GM04504 (cell line): Measurements from ENCODE around the gene SNX25.

ENCODE experiments used
- DNase-seq: peaks from one replicate; pipeline ENCODE4 v3.0.0-alpha.2; 2012; ENCODE audit warnings: low read depth

SNX25 gene

DNA sequence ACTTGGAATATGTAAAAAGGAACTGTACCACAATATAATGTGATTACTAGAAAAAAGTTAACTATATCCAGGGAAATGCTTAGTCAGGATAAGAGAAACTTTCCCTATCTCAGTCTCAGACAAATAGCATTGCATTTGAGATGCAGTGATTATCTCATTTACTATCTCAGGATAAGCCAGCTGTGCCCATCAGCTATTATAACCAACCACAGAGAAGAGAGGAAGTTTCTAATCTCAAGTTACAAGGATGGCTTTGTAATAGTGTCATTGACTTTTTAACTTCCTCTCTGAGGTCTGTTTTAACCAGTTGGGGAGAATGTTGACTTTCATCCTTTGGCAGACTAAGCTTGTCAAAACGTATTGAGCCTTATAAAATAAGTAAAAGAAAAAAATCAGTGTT lies 56.5 kb downstream of the SNX25 start:
- no peak for DNase-seq

DNA sequence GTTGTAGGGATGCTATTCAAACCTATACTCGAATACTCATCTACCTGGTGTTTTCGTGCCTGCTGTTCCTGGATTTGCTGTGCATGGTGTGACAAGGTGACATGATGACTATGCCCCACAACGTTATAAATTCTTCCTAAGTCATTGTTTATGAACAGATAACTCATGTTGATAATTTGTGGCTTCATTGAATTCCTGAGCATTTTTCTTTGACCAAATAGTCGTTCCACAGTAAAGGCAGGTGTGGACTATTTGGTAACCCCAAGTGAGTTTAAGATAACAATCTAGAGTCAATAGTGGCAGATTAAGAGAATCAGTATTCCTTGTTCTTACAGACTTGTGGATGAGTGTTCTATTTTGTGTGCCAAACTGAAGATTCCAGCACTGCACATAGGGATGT lies 59.9 kb downstream of the SNX25 start:
- no peak for DNase-seq

DNA sequence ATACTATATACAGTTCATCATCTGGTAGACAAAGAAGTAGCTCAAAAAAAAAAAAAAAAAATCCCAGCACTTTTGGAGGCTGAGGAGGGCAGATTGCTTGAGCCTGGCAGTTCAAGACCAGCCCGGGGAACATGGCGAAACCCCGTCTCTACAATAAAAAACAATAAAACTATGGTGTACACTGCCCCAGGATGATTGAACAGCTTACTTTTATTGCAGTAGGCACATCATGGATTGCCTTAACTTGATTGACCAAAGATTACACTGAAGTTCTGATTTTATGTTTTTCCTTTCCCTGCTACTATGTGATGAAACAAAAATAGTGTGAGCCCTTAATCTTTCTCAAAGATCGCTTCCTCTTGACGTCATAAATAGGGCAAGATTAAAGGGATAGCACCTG lies 60.6 kb downstream of the SNX25 start:
- DNase-seq, result no peak

DNA sequence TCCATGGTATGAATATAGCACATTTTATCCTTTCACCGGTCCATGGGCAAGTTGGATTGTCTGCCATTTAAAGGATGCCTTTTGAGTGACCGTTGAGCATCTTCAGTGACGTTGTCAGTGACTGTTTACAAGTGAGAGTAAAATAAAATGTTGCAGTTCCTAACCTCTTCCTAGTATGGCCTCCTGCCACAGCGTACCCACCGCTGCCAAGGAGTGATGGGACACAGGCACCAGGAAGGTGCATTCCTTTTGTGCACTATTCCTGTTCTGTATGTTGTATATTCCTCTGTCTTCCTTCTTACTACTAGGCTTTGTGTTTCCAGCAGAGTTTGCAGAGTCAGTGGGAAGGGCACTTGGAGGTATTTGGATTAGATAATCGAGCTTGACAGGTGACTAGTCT lies 61.5 kb downstream of the SNX25 start:
- DNase-seq, result no peak

DNA sequence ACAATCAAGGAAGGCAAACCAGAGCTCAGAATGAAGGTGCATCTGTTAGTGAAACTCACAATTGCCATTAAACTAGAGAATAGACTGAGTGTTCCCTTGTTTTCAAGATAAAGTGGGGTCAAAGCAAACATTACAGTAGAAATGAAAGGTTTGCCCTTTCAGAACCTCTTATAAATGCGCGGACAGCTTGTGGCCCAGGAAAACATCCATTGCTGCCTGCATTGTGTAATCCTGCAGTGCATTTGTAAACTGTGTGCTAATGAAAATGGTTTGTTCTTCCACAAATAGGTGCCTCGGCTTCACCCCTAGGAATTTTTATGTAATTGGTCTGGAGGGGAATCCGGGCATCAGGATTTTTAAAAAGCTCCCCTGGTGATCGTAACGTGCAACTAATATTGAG lies 62.8 kb downstream of the SNX25 start:
- DNase-seq, result no peak

DNA sequence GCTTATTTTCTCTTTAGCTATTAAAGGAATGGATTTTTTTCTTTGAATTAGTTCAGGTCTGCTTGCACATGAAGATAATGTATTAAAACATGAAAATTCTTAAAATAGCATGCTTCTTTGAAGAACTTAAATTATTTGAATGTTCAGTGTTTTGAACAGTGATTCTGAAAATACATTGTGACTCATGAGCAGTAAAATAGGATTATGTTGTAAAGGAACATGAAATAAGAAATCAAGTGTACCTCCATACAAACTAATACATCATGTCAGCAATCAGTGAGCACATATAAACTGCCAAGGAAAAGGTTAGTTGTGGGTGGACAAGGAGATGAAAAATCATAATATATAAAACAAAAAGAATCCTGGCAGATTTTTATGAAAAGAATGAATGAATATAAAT lies 66.1 kb downstream of the SNX25 start:
- no peak for DNase-seq

DNA sequence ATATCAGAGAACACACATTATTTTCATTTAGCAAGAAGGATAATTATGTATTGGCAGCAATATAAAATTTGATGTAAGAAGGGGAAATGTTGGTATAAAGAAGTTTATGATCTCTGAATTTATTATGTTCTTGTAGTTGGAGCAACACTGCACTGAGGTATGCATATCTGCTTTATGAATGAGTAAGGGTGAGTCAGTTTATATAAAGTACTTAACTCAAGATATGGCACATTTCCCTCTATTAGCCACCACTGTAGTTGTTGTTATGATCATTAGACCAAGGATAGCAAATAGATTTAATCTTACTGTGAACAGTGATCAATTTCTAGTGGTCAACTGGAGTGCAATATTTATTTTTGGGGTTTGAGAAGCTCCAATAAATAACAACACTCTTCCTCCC lies 66.6 kb downstream of the SNX25 start:
- no peak for DNase-seq

DNA sequence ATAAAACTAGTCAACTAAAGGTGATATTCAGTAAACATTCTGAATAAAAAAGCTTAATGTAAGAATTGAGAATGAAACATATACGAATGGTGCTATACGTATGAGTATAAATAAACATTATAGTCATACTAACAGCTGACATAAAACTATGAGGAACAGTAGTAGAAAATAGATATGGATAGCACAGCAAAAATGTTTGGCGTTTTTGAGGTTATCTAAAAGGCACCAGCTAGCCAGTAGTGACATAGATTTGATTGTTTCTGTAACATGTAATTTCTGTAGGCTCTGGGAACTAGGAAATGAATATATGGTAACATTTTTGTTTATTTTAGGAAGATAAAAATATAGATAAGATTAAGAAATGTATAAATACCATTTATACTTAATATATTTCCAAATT lies 69.3 kb downstream of the SNX25 start:
- no peak for DNase-seq

DNA sequence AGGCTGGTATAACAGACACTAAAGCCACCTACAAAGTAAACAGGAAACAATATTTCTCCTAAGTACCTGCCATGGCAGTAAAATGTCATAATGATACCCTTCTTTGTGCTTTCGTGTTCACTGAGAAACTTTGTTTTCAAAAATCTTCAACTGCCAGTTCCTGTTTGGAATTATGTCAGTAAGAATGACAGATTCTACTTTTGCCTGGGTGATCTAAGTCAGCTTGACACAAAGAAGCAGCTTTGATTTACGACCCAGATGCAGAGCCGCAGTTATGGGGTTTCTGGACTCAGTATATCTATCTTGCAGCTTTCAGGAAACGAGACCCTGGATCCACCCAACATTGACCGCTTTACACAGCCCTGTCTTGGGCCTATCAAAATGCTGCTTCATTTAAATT lies 71.2 kb downstream of the SNX25 start:
- DNase-seq, result no peak

DNA sequence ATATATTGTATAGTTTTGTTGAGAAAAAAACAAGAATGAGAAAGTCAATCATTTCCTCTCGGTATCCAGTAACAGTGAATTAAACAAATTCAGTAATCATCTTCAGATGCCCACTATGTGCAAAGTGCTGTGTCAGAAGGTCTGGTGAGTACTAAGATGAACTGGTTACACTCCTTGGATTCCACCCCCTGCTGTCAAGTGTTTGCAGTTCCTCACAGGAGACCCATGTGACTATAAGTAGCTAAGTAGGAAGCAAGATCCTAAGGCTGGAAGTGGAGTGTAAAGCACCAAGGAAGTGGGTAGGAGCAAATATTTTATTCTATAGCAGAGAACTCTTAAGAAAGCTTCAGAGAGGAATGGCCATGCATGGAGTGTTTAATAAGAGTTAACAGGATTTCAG lies 73.6 kb downstream of the SNX25 start:
- DNase-seq, result no peak

DNA sequence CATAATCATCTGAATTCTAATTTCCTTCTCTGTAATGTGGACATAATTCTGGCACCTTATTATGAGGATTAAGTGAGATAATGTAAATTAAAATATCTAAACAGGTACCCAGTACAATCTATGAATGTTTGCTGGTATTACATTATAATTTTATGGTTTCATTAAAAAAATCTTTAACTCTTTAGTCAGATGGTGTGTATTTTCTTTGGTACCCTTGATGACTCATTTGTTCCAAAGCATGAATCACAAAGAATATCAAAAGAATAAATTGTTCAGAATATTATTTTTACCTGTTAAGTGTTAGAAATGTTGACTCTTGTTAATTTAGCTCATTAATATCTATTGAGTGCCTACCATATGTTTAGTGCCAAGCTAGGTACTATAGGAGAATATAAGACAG lies 74.3 kb downstream of the SNX25 start:
- no peak for DNase-seq

DNA sequence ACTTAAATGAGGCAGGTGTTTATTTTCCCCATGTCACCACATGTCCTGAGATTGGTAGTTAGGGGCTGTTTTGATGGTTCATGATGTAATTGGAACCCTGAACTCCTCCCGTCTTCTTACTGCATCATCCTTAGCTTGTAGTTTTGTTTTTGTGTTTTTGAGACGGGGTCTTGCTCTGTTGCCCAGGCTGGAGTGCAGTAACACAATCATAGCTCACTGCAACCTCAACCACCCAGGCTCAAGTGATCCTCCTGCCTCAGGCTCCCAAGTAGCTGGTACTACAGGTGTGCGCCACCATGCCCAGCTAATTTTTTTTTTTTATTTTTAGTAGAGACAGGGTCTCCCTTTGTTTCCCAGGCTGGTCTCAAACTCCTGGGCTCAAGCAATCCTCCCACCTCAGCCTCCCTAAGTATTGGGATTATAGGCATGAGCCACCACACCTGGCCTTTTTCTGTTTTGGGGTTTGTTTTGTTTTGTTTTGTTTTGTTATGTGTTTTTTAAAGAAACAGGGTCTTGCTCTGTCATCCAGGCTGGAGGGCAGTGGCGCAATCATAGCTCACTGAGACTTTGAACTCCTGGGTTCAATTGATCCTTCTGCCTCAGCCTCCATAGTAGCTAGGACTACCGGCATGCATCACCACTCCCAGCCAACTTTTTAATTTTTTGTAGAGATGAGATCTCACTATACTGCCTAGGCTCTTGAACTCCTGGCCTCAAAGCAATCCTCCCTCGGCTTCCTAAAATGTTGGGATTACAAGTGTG lies 76.4 kb downstream of the SNX25 start:
- no peak for DNase-seq

DNA sequence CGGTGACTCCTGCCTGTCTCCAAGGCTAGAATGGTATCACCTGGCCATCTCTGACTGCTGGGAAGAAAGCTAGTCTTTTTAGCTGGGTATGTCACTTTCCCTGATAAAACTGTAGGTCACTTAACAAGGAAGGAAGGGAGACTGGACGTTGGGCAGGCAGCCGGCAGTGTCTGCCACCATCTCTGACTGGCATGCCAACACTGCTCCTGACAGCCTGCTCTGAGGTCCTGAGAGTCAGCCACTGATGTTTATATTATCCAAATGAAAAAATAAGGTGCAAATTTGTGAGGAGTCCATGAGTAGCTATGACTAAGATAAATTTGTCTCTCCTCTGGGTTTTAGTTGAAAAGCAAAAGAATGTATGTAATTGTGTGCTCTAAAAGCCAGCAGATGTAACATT lies 77.2 kb downstream of the SNX25 start:
- DNase-seq, result no peak

DNA sequence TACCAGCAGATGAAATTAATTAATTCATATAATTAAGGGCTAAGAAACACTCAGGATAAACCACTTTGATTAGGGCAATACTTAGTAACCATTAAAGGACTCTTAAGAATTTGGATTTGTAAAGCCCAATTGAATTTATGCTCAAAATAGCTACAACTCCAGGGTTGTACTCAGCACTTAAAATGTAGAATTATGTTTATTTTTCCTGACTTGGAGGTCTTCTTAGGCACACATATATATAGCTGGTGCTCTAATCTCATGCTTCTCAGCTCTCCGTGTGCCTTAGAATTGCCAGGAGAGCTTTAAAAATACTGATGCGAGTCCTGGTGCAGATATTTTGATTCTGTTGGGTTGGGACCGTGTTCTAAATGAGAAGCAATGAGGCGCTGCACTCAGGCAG lies 77.6 kb downstream of the SNX25 start:
- DNase-seq, result no peak

DNA sequence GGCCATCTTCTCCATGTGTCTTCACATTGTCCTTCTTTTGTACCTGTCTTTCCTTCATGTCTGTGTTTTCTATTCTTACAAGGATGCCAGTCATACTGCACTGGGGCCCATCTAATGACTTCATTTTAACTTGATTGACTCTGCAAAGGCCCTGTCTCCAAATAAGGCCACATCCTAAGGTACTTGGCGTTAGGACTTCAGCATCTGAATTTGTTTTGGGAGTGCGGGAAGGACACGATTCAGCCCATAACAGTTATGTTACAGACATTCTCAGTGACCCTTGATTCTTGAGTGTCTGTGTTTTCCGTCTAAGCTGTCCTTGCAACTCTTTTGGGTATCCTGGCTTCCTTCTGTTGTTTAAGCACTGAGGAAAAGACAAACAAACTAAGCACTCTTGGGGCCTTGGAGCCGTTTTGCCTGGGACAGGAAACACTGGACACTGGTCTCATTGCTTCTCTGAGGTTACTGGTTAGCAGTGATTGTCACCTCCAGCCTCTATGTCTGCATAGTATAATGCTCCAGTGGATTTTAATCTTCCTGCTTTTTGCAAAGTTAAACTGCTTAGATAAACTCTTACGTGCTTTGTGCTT lies 80.7 kb downstream of the SNX25 start:
- no peak for DNase-seq

DNA sequence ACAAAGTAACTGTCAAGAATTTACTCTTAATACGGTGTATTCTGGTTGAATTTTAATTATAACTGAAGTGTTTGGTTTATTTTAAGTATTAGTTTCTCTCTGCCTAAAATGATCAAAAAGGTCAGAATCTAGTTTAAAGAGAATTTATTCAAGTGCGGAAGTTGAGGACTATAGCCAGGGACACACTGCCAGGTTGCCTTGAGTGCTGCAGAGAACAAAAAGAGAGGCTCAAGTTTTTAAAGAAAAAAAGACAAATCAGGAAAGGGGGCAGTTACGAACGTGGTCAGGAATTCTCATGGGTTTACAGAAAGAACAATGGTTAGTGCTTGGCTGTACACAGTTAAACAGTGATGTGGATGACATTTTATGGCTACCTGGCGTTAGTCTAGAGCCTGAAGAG lies 81.3 kb downstream of the SNX25 start:
- DNase-seq, result no peak

DNA sequence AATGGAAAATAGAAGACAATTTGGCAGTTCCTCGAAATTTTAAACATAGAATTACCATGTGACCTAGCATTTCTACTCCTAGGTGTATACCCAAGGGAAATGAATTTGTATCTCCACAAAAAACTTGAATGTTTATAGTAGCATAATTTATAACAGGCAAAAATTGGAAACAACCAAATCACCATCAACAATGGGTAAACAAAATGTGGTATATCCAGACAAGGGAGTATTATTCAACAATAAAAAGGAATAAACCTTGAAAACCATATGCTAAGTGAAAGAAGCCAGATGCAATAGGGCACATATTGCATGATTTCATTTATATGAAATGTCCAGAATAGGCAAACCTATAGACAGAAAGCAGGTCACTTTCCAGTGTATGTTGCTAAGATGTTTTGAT lies 83.8 kb downstream of the SNX25 start:
- no peak for DNase-seq

DNA sequence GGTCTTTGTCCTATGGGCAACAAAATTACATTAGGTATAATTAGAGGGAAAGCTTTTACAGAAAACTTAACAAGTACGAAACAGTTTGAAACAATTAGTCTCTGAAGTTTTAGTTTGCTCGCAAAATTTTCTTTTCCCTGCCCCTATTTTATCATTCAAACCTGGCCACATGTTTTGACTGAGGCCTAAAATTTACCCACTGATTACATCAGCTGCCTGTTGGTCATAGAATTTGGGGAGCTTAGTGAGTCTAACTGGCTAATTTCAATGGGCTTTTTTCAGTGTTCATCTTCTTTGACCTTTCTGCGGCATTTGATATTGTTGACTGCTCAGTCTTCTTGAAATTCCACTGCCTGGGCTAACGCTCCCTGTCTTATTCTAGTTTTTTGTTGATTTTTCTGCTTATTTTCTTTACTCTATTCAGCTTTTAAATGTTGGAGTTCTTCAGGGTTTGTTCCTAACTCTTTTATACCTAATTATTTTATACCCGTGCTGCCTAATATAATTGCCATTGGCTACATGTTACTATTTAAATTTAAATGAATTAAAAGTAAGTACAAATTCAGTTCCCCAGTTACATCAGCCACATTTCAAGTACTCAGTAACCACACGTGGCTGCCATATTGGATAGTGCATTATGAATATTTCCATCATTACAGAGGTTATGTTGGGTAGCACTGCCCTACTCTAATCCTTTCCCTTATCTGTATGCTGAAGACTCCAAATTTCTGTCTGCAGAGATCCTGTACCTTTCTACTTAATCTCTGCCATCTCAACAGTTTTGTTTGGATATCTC lies 87.5 kb downstream of the SNX25 start:
- no peak for DNase-seq

DNA sequence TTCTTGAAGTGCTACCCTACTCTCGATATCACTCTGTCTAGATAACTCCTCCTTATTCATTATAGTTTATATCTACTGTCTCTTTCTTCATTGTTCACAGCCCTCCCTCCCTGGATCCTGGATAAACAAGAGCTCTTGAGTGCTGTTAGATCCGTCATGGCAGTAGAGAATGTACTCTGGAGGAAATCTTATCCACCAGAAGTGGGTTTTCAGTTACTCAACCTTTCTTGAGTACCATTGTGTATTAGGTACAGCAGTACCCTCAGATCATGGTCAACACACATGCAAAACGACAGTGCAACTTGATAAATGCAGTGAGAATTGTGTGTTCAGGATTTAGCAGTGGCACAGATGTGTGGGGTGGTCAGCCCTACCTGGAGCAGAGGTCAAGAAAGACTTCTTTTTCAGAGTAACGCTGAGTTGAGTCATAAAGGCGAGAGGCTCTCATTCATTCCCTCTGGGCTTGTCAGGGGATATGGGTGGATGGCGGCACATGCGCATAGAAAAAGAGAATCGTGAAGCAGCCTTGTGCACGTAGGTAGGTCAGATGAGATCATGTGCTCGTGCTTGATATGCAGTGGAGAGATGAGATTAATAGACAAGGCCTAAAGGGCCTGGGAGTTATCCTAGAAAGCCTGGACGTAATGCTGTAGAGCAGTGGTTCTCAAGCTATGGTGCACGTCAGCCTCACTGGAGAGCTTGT lies 89.5 kb downstream of the SNX25 start:
- DNase-seq, result no peak

DNA sequence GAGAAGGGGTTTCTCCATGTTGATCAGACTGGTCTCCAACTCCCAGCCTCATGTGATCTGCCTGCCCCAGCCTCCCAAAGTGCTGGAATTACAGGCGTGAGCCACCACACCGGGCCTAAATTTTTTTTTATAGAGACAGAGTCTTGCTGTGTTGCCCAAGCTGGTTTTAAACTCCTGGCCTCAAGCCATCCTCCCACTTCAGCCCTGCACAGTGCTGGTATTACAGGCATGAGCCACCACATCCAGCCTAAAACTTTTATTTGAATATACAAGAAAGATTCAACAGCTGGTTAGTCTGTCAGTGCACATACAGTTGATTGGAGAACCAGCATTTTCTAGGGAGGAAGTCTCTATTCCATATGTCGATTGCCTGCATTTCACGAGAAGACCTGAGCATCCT lies 95.1 kb downstream of the SNX25 start:
- no peak for DNase-seq

DNA sequence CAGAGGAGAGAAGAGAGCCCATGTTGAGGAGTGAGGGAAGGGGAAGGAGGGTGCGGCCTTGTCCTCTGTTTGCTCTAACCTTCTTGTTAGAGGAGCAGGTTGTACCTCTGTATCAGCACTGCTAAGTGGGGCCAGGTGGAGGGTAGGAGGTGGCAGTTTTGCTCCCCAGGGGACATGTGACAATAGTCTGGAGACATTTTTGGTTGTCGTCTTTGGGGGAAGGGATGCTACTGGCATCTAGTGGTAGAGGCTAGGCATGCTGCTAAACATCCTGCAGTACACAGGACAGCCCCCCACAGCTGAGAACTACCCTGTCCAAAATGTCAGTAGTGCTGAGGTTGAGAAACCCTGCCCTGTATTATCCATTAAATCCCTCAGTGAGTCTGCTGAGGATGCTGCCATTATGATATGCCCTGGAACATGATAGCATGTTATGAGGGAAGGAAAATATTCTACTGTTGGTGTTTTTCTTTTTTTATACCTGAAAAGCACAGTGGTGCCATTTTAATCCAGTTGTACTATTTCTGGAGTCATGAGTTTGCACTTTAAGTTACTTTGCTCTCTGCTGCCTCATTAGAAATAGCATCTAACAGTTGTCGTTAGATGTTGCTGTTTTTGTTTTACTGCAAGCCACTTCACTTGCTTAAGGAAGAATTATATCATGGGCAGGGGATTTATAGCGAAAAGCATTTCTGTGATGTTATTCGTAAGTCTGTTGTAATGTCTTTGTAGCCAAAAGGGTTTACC lies 95.7 kb downstream of the SNX25 start:
- no peak for DNase-seq

DNA sequence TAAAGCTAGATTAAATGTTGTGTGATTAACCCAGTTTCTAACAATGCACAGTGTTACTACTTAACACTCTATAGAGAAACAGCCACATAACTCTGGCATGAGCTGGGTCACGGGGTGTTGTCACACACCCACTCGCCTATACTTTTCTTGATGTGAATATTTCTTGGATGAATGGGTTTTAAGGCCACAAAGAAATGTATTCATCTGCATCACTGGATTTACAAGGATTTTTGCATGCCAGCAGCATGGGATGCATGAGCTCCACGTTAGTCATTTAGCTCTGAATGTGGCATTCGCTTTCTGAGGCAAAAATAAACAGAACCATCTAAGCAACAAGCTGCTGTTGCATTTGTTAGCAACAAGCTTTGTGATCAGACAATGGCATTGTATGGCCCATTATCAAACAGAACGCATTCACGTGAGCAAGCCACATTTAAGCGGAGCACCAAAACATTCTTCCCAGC lies 96.6 kb downstream of the SNX25 start:
- peak; percentile 93 for DNase-seq
